Peyer's patch (tissue), 4 donors: ENCODE measurements around the gene IL16.

ENCODE experiments used
- POLR2A ChIP-seq, 2 donors: fragments of 450-650 bp; IDR thresholded peaks; one replicate each; pipeline ENCODE4 v1.5.1; 2017; ENCODE audit warnings: antibody characterized with exemption in 2 of 2, mild to moderate bottlenecking in 2 of 2, moderate library complexity in 2 of 2
- TF ChIP-seq, protein P1 (sequence below), 6 experiments: fragments of 450-650 bp in 4 of 6; fragments of 200-600 bp in 2 of 6; sonication (generic) in 1 of 6; IDR thresholded peaks; one replicate each; pipeline ENCODE4 v1.5.1; 2017 to 2019; ENCODE audit warnings: antibody characterized with exemption in 6 of 6, mild to moderate bottlenecking in 3 of 6, moderate library complexity in 1 of 6

DNA sequence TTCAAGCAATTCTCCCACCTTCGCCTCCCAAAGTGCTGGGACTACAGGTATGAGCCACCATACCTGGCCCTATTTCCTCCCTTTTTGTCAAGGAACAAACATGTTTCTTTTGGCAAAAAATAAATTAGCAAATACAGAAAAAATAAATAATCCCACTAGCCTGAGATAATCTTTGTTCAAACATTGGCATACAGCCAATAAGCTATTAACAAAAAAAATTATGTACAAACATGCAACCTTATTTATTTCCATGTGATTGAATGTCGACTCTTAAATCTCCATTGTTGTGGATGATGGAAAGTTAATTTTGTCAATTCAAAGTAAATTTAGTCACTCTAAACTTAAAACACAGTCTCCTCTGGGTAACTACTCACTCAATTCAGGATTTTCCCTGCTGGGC, 18.3 kb upstream of the IL16 start:
- TF ChIP-seq, protein P1, sequence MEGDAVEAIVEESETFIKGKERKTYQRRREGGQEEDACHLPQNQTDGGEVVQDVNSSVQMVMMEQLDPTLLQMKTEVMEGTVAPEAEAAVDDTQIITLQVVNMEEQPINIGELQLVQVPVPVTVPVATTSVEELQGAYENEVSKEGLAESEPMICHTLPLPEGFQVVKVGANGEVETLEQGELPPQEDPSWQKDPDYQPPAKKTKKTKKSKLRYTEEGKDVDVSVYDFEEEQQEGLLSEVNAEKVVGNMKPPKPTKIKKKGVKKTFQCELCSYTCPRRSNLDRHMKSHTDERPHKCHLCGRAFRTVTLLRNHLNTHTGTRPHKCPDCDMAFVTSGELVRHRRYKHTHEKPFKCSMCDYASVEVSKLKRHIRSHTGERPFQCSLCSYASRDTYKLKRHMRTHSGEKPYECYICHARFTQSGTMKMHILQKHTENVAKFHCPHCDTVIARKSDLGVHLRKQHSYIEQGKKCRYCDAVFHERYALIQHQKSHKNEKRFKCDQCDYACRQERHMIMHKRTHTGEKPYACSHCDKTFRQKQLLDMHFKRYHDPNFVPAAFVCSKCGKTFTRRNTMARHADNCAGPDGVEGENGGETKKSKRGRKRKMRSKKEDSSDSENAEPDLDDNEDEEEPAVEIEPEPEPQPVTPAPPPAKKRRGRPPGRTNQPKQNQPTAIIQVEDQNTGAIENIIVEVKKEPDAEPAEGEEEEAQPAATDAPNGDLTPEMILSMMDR (IDR thresholded peaks at IDR 0.05): no peak
- TF ChIP-seq POLR2A (IDR thresholded peaks at IDR 0.05): no peak
